ENCODE data around the gene BEND6. TPM values are rescaled to one million over a fixed set of nuclear protein-coding genes. Genes with fewer than 3 reads are reported as not detected.

BEND6 gene
- total RNA-seq, 4 donors from 2014 or later, result 0.98 to 1.8 (median 1.5) TPM; not detected in 1

- no peak for TF ChIP-seq CTCF (IDR thresholded peaks at IDR 0.05; ENCODE audit: low read depth)
Measured at GRCh38 chr6:56978530-56978929, 23.6 kb downstream of the BEND6 start.

GRCh38 chr6:56984361-56984760, 29.5 kb downstream of the BEND6 start:
- TF ChIP-seq CTCF (IDR thresholded peaks at IDR 0.05; ENCODE audit: low read depth), result no peak

GRCh38 chr6:56984884-56985283, 30.0 kb downstream of the BEND6 start:
- no peak for TF ChIP-seq CTCF (IDR thresholded peaks at IDR 0.05; ENCODE audit: low read depth)

GRCh38 chr6:56986611-56987010, 31.7 kb downstream of the BEND6 start:
- TF ChIP-seq CTCF (IDR thresholded peaks at IDR 0.05; ENCODE audit: low read depth), result no peak

- TF ChIP-seq CTCF (IDR thresholded peaks at IDR 0.05; ENCODE audit: low read depth), result no peak
Measured at GRCh38 chr6:56988145-56988544, 33.2 kb downstream of the BEND6 start.

GRCh38 chr6:56992036-56992435, 37.1 kb downstream of the BEND6 start:
- TF ChIP-seq CTCF (IDR thresholded peaks at IDR 0.05; ENCODE audit: low read depth), result no peak

GRCh38 chr6:56992703-56993102, 37.8 kb downstream of the BEND6 start:
- no peak for TF ChIP-seq CTCF (IDR thresholded peaks at IDR 0.05; ENCODE audit: low read depth)

Data from subcutaneous adipose tissue (tissue), 4 donors.